ENCODE measurements around the gene LYPD6B.

Gene LYPD6B

DNA sequence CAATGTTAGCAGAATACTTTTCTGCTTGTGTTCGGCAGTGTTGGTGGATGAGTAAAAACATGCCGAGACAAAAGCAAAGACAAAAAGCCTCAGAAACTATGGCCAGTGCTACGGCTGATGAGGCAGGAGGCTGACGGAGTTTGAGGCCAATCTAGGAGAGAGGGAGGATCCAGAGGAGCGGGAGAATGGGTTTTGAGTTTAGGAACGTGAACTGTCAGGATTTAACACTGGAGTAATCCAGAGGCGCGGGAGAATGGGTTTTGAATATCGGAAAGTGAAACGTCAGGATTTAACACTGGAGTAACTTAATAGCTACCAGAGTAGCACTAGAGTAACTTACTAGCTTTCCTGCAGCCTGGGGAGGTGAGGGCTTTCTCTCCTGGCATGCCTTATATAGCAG lies 37.4 kb downstream of the LYPD6B start:
- DNase-seq (ENCODE audit: low read depth in 3 of 3), result no peak

DNA sequence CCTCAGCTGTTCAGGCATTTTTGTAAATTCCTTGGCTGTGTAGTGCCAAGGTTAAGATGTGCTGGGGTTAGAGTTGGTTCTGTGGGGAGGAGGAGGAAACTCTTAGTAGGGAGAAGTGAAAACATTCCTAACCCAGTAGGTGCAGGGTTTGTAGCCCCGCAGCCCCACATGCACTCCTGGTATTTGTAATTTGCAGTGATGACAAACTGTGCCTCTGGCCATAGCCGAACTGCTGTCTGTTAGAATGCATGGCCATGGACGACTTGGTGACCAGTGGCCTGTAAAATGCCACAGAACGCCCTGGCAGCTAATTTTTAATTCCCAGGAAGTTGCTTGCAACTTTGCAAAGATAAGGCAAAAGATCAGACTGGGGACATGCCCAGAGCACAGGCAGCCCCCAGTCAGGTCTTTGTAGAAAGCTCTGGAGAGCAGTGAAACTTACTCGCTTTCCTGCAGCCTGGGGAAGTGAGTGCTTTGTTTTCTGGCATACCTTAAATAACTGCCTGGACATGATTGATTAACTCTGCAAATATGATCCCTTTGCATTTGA lies 38.4 kb downstream of the LYPD6B start:
- DNase-seq (ENCODE audit: low read depth in 3 of 3), result no peak

GRCh38 chr2:149077861-149078260 lies 39.4 kb downstream of the LYPD6B start:
- no peak for DNase-seq (ENCODE audit: low read depth in 3 of 3)

DNA sequence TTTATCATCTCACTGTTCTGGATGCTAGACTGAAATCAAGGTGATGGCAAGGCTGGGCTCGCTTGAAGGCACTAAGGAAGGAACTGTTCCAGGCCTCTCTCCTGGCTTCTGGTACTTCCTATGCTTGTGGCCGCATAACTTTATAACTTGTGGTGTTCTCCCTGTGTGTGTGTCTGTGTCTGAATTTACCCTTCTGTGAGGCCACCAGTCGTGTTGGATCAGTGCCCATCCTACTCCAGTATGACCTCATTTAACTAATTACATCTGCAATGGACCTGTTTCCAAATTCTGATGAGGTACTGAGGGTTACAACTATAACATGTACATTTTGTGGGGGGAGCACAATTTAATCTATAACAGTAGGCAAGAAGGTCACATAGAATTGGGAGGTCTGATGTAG lies 41.6 kb downstream of the LYPD6B start:
- DNase-seq (ENCODE audit: low read depth in 3 of 3), result no peak

GRCh38 chr2:149080971-149081370 lies 42.5 kb downstream of the LYPD6B start:
- DNase-seq (ENCODE audit: low read depth in 3 of 3), result no peak

DNA sequence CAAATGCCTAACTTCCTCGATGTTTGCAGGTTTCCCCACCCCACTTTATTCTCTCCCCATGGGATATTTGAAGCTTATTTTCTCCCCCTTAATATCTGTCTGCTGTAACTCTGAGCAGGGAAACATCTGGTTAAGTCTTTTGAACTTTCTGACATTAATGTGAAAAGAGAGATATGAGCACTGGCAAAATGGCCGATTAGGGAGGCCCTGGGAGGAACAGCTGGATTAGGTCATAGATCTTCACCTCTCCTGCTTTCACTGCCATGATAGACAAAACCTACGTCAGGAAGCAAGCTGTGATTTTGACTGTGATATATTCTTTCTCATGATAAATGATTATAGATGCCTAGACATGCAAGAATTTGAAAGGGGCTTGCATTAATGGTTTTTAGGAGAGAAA lies 43.6 kb downstream of the LYPD6B start:
- no peak for DNase-seq (ENCODE audit: low read depth in 3 of 3)

DNA sequence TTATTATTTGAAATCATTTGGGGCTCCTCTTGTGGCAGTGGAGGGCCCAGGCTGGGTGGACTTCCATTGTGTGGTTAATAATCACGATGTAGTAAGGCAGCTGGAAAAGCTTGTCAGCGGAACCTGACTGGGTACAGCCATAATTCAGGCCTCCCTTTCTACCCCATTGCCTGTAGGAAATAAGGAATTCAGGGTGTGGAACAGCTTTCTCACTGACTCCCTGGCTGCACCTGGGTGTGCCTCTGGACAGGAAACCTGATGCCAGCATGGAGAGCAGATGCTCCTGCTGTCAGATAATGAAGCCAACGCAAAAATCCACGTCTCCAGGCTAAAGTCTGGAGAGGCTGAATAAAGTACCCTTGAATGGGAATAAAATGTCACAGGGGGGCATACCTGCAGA lies 44.2 kb downstream of the LYPD6B start:
- DNase-seq (ENCODE audit: low read depth in 3 of 3), result no peak

DNA sequence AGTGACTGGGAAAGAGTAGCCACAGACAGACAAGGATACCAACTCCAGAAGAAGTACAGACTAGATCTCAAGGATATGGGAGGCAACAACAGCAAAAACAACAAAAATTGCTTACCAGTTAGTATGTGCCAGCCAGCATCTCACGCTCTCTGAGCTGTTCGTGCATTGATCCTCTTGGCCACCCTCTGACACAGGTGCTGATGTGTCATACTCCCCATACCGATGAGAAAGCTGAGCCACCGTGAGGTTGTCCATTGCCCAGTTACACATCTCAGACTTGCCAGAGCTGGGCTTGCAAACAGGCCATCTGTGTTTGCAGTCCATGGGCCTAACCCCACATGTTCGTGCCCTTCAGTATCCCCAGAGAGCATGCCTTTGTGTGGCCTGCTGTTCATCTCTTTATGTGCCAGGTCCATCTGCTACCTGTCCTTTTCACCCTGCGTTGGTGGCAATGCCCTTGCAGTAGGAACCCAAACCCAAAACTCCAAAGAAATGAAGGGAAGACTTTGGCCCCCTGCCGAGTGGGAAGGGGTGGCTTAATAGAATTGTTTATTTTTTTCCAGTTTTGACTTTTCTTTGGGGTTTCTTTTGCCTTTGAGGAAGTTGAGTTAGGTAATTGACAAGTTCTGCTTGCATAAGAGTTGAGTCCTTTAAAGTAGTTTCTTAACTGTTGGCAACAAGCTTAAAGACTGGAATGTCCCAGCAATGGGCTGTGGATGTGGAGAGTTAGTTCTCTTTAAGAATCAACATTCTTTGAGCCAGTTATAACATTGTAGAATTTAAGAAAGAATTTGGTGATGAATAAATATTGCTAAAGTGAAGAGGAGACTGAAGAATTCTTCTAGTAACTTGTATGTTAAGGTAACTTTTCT lies 46.7 kb downstream of the LYPD6B start:
- DNase-seq (ENCODE audit: low read depth in 3 of 3), result no peak

DNA sequence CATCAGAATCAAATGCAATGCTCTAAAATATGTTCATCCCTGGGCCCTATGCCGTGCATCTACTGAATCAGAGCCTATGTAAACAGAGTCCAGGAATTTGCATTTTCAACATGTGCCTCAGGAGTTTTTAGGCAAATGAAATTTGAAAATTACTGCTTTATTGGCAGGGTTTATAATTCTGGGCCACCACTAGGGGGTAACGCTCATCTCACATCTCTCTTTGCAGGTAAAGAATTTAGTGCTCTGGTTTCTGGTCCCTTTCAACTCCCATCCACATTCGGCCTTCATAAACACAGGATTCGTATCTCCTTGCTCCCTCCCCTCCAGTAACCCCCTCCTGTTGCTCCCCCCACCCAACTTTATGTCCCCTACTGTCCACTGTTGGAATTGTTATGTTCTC lies 49.3 kb downstream of the LYPD6B start:
- no peak for DNase-seq (ENCODE audit: low read depth in 3 of 3)

DNA sequence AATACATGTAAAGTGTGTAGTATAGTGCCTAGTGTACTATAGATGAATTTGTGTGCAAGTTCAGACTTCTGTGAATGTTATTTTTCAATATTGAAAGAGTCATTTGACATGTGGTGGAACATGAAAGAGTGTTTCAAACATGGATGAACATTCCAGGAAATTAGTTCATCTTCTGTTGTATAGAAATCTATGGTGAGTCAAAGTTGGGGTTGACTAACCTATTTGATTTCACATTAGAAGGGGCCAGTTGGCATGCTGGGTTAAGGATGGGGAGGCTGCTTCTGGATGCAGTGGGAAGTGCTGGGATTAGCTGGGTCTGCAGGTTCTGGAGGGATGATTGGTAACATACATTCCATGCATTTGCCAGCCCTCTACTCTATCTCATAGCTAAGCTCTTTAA lies 50.6 kb downstream of the LYPD6B start:
- DNase-seq (ENCODE audit: low read depth in 3 of 3), result no peak

- DNase-seq (ENCODE audit: low read depth in 3 of 3), result no peak
Measured at GRCh38 chr2:149090706-149091105, 52.2 kb downstream of the LYPD6B start.

DNA sequence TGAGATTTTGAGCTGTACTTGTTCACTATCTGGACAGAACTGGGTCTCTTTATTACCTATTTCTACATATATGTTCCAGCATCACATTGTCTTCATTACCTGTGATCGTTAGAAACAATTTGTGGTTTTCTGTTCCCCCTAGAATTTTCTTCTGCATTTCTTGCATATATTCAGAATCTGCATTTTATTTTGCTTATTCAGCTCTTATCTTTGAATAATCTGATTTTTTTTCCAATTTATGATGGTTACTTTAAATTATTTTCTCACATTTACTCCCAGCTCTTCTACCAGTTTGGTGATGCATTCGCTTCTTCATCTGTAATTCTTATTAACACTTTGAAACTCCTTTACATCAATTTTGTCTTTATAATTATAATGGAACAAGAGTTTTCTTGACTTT lies 55.1 kb downstream of the LYPD6B start:
- DNase-seq (ENCODE audit: low read depth in 3 of 3), result no peak

- no peak for DNase-seq (ENCODE audit: low read depth in 3 of 3)
Measured at GRCh38 chr2:149094217-149095015, 55.9 kb downstream of the LYPD6B start.

GRCh38 chr2:149098701-149099100 lies 60.2 kb downstream of the LYPD6B start:
- no peak for DNase-seq (ENCODE audit: low read depth in 3 of 3)

DNA sequence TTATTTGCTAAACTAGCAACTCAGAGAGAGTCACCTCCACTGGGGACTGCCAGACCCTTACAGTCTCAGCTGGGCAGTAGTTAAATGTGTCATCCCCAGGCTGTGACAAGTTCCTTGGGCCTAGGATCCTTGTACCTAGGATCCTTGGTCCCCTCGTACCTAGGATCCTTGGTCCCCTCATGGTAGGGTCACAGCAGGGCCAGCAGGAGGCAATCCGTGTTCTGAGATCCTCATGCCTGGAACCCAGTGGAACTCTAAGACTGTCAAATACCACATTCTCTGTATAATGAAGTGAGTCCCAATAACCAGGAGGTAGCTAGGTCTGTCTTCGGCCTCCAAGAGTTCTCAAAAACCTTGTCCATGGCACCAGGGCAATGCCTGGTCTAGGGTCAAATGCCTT lies 60.8 kb downstream of the LYPD6B start:
- no peak for DNase-seq (ENCODE audit: low read depth in 3 of 3)

DNA sequence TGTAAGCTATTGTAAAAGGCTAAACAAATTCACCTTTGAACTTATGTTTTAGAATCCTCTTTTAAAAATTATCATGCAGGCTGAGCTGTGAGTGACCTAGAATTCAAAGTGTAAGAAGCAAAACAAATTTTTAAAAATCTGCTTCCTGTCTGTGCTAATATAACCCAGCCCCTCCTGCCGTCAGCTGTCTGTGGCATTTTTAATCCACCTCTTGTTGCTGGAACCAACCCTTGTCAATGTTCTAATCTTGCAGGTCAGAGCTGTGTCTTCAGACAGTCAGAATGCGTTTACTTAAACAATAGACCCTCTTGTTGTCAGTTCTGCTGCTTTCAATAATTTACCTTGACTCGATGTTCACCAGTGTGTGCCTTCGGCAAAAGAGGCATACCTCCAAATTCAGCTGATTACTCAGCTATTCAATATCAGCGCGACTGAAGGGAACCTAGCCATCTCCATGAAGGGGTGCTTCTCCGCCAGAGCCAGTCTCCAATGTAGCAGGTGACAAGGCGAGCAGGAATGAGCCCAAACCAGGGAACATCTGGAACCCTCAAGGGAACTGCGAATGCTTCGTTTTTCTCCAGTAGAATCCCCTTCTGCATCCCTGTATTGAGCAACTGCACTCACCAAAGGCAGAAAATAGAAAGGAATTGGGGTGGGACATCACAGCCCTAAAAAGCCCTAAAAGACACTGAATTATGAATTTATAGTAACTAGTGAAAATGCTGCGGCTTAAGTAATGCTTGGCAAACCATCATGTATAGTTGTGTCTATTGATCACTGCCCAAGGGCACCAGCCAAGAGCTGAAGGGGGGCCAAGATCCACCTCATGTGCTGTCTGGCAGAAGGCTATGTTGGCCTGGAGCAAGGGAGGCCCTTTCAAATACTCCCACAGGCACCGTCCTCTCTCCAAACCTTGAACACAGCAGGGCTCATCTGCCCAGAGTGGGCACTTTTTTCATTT lies 62.5 kb downstream of the LYPD6B start:
- DNase-seq (ENCODE audit: low read depth in 3 of 3), result no peak

GRCh38 chr2:149101818-149102217 lies 63.3 kb downstream of the LYPD6B start:
- DNase-seq (ENCODE audit: low read depth in 3 of 3), result no peak

- DNase-seq (ENCODE audit: low read depth in 3 of 3), result no peak
Measured at GRCh38 chr2:149103081-149103620, 64.7 kb downstream of the LYPD6B start.

- DNase-seq (ENCODE audit: low read depth in 3 of 3), result no peak
Measured at GRCh38 chr2:149104221-149104620, 65.7 kb downstream of the LYPD6B start.

DNA sequence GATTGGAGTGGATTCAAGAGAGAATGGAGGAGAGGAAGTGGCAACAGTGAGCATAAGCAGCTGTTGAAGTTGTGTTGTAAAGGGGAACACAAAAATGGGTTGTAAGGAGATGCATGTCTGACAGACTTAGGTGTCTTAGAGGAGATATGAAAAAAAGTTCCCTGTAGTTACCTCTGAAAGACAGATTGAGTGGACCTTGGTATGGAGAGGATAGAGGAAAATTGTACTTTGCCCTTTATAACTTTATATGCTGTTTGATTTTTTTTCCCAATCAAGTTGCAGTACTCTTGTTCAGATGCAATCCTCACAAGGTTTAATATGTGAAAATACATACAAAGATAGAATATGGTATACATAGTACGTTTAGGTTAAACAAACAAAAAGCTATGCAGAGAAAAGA lies 73.6 kb downstream of the LYPD6B start:
- DNase-seq (ENCODE audit: low read depth in 3 of 3), result no peak

- no peak for DNase-seq (ENCODE audit: low read depth in 3 of 3)
Measured at GRCh38 chr2:149112713-149113112, 74.2 kb downstream of the LYPD6B start.
